Measurements from ENCODE around the gene CKAP4.

DNA sequence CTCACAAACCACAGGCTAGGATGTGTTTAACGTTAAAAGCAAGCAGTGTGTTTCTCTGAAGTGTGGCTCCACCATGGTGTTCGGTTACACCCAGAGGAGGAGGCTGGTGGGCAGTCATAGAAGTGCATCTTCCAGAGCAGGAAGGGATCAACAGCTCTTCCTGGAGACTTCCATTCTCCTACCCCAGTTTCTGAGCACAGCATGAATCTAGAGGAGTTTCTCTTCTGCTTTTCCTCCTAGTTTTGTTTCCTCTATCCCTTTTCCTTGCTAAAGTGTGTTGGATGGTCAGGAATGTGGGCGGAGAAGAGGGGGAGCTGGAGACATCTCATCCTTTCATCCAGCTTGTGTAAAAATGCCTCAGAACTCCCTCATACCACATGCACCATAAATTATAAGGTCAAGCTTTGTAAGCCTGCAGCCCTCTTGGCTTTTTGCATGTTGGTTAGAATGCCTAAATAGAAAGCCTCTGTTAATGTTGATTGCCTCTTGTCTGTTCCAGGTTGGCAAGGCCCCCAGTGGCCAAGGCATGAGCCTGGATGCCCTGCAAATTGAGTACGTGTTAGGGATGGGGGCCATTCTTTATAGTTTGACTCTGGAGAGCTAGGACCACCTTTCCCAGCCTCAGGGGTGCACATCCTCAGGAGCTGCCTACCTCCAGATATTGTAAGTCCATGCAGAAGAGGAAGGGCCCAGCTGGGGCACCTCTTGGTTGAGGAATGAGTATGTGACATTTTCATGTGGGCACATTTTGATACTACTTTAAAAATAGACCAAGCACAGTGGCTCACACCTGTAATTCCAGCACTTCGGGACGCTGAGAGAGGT is 4.0 kb upstream of the CKAP4 start:
- no peak for TF ChIP-seq POLR2A (IDR thresholded peaks at IDR 0.05; ENCODE audit: low read length)
- TF ChIP-seq GATA1 (IDR thresholded peaks at IDR 0.05; ENCODE audit: low read depth, low read length) = no peak

Measured in erythroblast (primary cell).